CD14-positive monocyte (primary cell): Measurements from ENCODE around the gene CD22. TPM values are rescaled to one million over a fixed set of nuclear protein-coding genes. Genes with fewer than 3 reads are reported as not detected.
A peak's percentile ranks its signal among the peaks of the same experiment; 100 is the strongest.
"Not testable (repeated sequence)": the region's sequence is repeated elsewhere in the genome, so short reads cannot be mapped to it uniquely, and the experiment has no call there.

ENCODE experiments used
- DNase-seq, 3 donors: peaks; one replicate each; pipeline ENCODE4 v3.0.0-alpha.2; 2011 to 2022
- H2AFZ ChIP-seq: 2 replicates; pipeline ENCODE4 v1.6.0; 2012; ENCODE audit warnings: mild to moderate bottlenecking, low read depth, low read length, inconsistent platforms; ENCODE audit not compliant: insufficient read depth, poor library complexity, severe bottlenecking
- H3K27ac ChIP-seq, 2 donors: 1 replicate in 1 of 2; 2 replicates in 1 of 2; pipeline ENCODE4 v1.5.1; 2012 to 2013; ENCODE audit warnings: low read length in 2 of 2, control low read depth in 1 of 2, inconsistent platforms in 1 of 2, low read depth in 1 of 2, mild to moderate bottlenecking in 1 of 2
- H3K27me3 ChIP-seq, 2 donors: one replicate each; pipeline versions ENCODE4 v1.6.0 to v1.6.1; 2011 to 2013; ENCODE audit warnings: low read length in 2 of 2; ENCODE audit not compliant: control insufficient read depth in 2 of 2, insufficient read depth in 2 of 2
- H3K36me3 ChIP-seq, 2 donors: replicated peaks in 1 of 2; 1 replicate in 1 of 2; 2 replicates in 1 of 2; pipeline versions ENCODE4 v1.5.1 to v1.6.1; 2012 to 2013; ENCODE audit warnings: low read length in 2 of 2, control low read depth in 1 of 2, inconsistent platforms in 1 of 2, mild to moderate bottlenecking in 1 of 2; ENCODE audit not compliant: insufficient read depth in 2 of 2, control insufficient read depth in 1 of 2
- H3K4me1 ChIP-seq, 2 donors: 1 replicate in 1 of 2; 2 replicates in 1 of 2; pipeline versions ENCODE4 v1.5.1 to v1.6.1; 2012 to 2013; ENCODE audit warnings: low read length in 2 of 2, control low read depth in 1 of 2, inconsistent platforms in 1 of 2, mild to moderate bottlenecking in 1 of 2, moderate library complexity in 1 of 2; ENCODE audit not compliant: insufficient read depth in 2 of 2, control insufficient read depth in 1 of 2
- H3K4me2 ChIP-seq: replicated peaks from 2 replicates; pipeline ENCODE3; 2012; ENCODE audit warnings: low read length, moderate library complexity, mild to moderate bottlenecking; ENCODE audit not compliant: poor library complexity, severe bottlenecking; ENCODE audit errors: extremely low read depth
- H3K4me3 ChIP-seq, 3 experiments: fragments of 200-600 bp in 1 of 3; sonication (generic) in 1 of 3; replicated peaks in 1 of 3; 1 replicate in 2 of 3; 2 replicates in 1 of 3; pipeline ENCODE4 v1.5.1; 2011 to 2013; ENCODE audit warnings: low read length in 3 of 3, mild to moderate bottlenecking in 3 of 3, control low read depth in 2 of 3, low read depth in 2 of 3, inconsistent platforms in 1 of 3, moderate library complexity in 1 of 3
- H3K79me2 ChIP-seq: 2 replicates; pipeline ENCODE4 v1.6.0; 2012; ENCODE audit warnings: mild to moderate bottlenecking, control low read depth, inconsistent platforms, low read length, moderate library complexity; ENCODE audit not compliant: insufficient read depth
- H3K9ac ChIP-seq: 2 replicates; pipeline ENCODE4 v1.6.0; 2017; ENCODE audit warnings: low read length, mild to moderate bottlenecking; ENCODE audit not compliant: insufficient read depth, poor library complexity, severe bottlenecking
- H3K9me3 ChIP-seq, 2 donors: replicated peaks in 1 of 2; 1 replicate in 1 of 2; 2 replicates in 1 of 2; pipeline versions ENCODE4 v1.5.1 to v1.6.1; 2012 to 2013; ENCODE audit warnings: low read length in 2 of 2, control low read depth in 1 of 2; ENCODE audit not compliant: control insufficient read depth in 1 of 2, insufficient read depth in 1 of 2
- H4K20me1 ChIP-seq: 2 replicates; pipeline ENCODE4 v1.6.0; 2012; ENCODE audit warnings: mild to moderate bottlenecking, low read length, control low read depth, moderate library complexity; ENCODE audit not compliant: insufficient read depth
- H3K27ac Mint-ChIP-seq, 7 donors: one replicate each; pipeline ENCODE4 v1.8.0; 2020; ENCODE audit warnings: mild to moderate bottlenecking in 7 of 7, mixed read lengths in 7 of 7, moderate library complexity in 6 of 7, inconsistent platforms in 2 of 7
- H3K27me3 Mint-ChIP-seq, 3 donors: one replicate each; pipeline ENCODE4 v1.8.0; 2021 to 2022; ENCODE audit warnings: low read depth in 3 of 3, mild to moderate bottlenecking in 3 of 3, mixed read lengths in 3 of 3, moderate library complexity in 3 of 3, inconsistent platforms in 1 of 3
- H3K36me3 Mint-ChIP-seq, 2 donors: one replicate each; pipeline ENCODE4 v1.8.0; 2020; ENCODE audit warnings: mixed read lengths in 2 of 2, inconsistent platforms in 1 of 2, mild to moderate bottlenecking in 1 of 2
- H3K4me1 Mint-ChIP-seq: one replicate; pipeline ENCODE4 v1.8.0; 2020; ENCODE audit warnings: mild to moderate bottlenecking, mixed read lengths
- H3K4me3 Mint-ChIP-seq, 2 donors: one replicate each; pipeline ENCODE4 v1.8.0; 2020; ENCODE audit warnings: mild to moderate bottlenecking in 2 of 2, mixed read lengths in 2 of 2, moderate library complexity in 1 of 2
- H3K9me3 Mint-ChIP-seq, 7 donors: one replicate each; pipeline ENCODE4 v1.8.0; 2020 to 2022; ENCODE audit warnings: mixed read lengths in 7 of 7, mild to moderate bottlenecking in 6 of 7, moderate library complexity in 6 of 7, inconsistent platforms in 2 of 7
- CTCF ChIP-seq: fragments of 200-600 bp; IDR thresholded peaks from one replicate; pipeline ENCODE4 v1.8.0; 2022; ENCODE audit warnings: antibody characterized with exemption, mild to moderate bottlenecking
- WGBS: methylation state at CpG from one replicate; pipeline ENCODE4 v1.1.5; 2013; ENCODE audit warnings: missing lambda C conversion rate; ENCODE audit not compliant: insufficient coverage; 5-methylcytosine and 5-hydroxymethylcytosine counted together
- intact Hi-C, 2 donors: fragments of 100-400 bp; cut with micrococcal nuclease; formaldehyde crosslinking; loops; one replicate each; pipeline versions ENCODE4 v1.15.0 to v1.15.1; 2023
- polyA plus RNA-seq, 3 donors: library from polyadenylated mRNA; depleted of rRNA in 1 of 3; unstranded in 2 of 3; stranded (reverse) in 1 of 3; fragments of 300-500 nt in 2 of 3; fragments of >200 nt in 1 of 3; fragmentation: Illumina TruSeq in 2 of 3; gene quantifications; 1 replicate in 2 of 3; 2 replicates in 1 of 3; pipeline ENCODE4 v1.2.3, GENCODE V29; 2012 to 2021

CD22 gene
- polyA plus RNA-seq, 3 donors: 0.24 to 4.8 (median 0.88) TPM

GRCh38 chr19:35357867-35358573 lies 29.0 kb downstream of the CD22 start, which contains the start of gene FFAR3:
FFAR3 (plus strand) TSS chr19:35358460; CDS start chr19:35358891, 431 bp downstream.
- Histone ChIP-seq H4K20me1 (no peaks in the 10 kb centered on the region), H2AFZ (no peak within 1 kb of the TSS), H3K4me2 (peak within 1 kb of the TSS; percentile 19), H3K79me2 (no peaks in the 10 kb centered on the region), H3K9me3 (no peaks in the 10 kb centered on the region), H3K27me3 (no peaks in the 10 kb centered on the region), H3K9ac (no peak within 1 kb of the TSS), H3K36me3 (no peaks in the 10 kb centered on the region), H3K27ac (peak within 1 kb of the TSS; percentile 46 to 64), H3K4me1 (peaks cover 23 to 25% of the 10 kb centered on the region in 2 donors), H3K4me3 (peak within 1 kb of the TSS in 1 of 3 experiments; percentile 19)
- H3K27ac Mint-ChIP-seq: peak within 1 kb of the TSS; percentile 55 to 90 (median 85)
- 0% methylated on average over 3 of the region's 18 CpGs for WGBS
- TF ChIP-seq CTCF: no peak
- peak; percentile 89 to 95 (median 91) for DNase-seq
- H3K4me1 Mint-ChIP-seq: peaks cover 21% of the 10 kb centered on the region
- intact Hi-C loops: loop anchor here (10.0 kb wide), 2 partner anchors 53 to 137 kb away; partner anchors contain the start of gene KRTDAP (in 1 of the 2)
- H3K9me3 Mint-ChIP-seq: no peaks in the 10 kb centered on the region
- H3K4me3 Mint-ChIP-seq: peak within 1 kb of the TSS in 1 of 2 donors; percentile 36
- H3K36me3 Mint-ChIP-seq: no peaks in the 10 kb centered on the region
- H3K27me3 Mint-ChIP-seq: peaks cover 0 to 14% (median 6%) of the 10 kb centered on the region in 3 donors

GRCh38 chr19:35358834-35359233 lies 29.8 kb downstream of the CD22 start:
- not testable (repeated sequence) for H3K9me3 ChIP-seq, H4K20me1 ChIP-seq, H3K4me3 ChIP-seq, H3K27me3 ChIP-seq, H3K27ac ChIP-seq, H3K4me2 ChIP-seq, H3K36me3 ChIP-seq, H3K4me3 Mint-ChIP-seq, DNase-seq, H3K9me3 Mint-ChIP-seq, H3K36me3 Mint-ChIP-seq, H3K79me2 ChIP-seq, H2AFZ ChIP-seq, H3K9ac ChIP-seq
- H3K4me1 Mint-ChIP-seq: peaks cover 17% of the 10 kb centered on the region
- H3K27ac Mint-ChIP-seq: peak overlapping the region in 3 of 7 donors; percentile 60 to 76 (median 70)
- peaks cover 0 to 14% (median 6%) of the 10 kb centered on the region in 3 donors for H3K27me3 Mint-ChIP-seq
- intact Hi-C loops: loop anchor here (10.0 kb wide), 2 partner anchors 54 to 136 kb away; partner anchors contain the start of gene KRTDAP (in 1 of the 2)
- H3K4me1 ChIP-seq: peaks cover 15 to 17% of the 10 kb centered on the region in 2 donors
- WGBS: no CpG with 5 or more reads among the region's 16 CpGs

GRCh38 chr19:35359395-35359794 lies 30.4 kb downstream of the CD22 start:
- not testable (repeated sequence) for H3K27me3 ChIP-seq, H3K79me2 ChIP-seq, H3K9me3 ChIP-seq, H3K9ac ChIP-seq, H3K27ac ChIP-seq, H4K20me1 ChIP-seq, H3K4me3 ChIP-seq, DNase-seq, H3K4me3 Mint-ChIP-seq, H3K36me3 Mint-ChIP-seq, H3K27ac Mint-ChIP-seq, H2AFZ ChIP-seq, H3K36me3 ChIP-seq, H3K4me2 ChIP-seq, H3K9me3 Mint-ChIP-seq
- 100% methylated on average over 1 of the region's 21 CpGs for WGBS
- Mint-ChIP-seq H3K4me1 (peaks cover 16% of the 10 kb centered on the region), H3K27me3 (peaks cover 0 to 14% (median 6%) of the 10 kb centered on the region in 3 donors)
- H3K4me1 ChIP-seq: peaks cover 13 to 14% of the 10 kb centered on the region in 2 donors
- intact Hi-C loops: loop anchor here (10.0 kb wide), 2 partner anchors 55 to 135 kb away; partner anchors contain the start of gene KRTDAP (in 1 of the 2)

- not testable (repeated sequence) for H3K4me2 ChIP-seq
Measured at GRCh38 chr19:35360081-35360480, 31.1 kb downstream of the CD22 start.

More at GRCh38 chr19:35360081-35360480, 31.1 kb downstream of the CD22 start:
- H3K9me3 ChIP-seq, H3K36me3 Mint-ChIP-seq, intact Hi-C loops, DNase-seq, H3K27me3 ChIP-seq, H3K36me3 ChIP-seq, H3K9ac ChIP-seq, H3K9me3 Mint-ChIP-seq, H3K27ac ChIP-seq, H3K79me2 ChIP-seq, H2AFZ ChIP-seq, H3K4me3 Mint-ChIP-seq, H3K27ac Mint-ChIP-seq, H3K4me3 ChIP-seq, H4K20me1 ChIP-seq: not testable (repeated sequence)
- WGBS: no CpG with 5 or more reads among the region's 5 CpGs
- Mint-ChIP-seq H3K4me1 (peaks cover 16% of the 10 kb centered on the region), H3K27me3 (peaks cover 0 to 14% (median 6%) of the 10 kb centered on the region in 3 donors)
- H3K4me1 ChIP-seq: peaks cover 13 to 14% of the 10 kb centered on the region in 2 donors
